Mesothelial cell of epicardium (in vitro differentiated cells): ENCODE measurements around the gene PCA3. TPM values are rescaled to one million over a fixed set of nuclear protein-coding genes. Genes with fewer than 3 reads are reported as not detected.

Experiments used
- DNase-seq, 2 experiments: peaks; one replicate each; pipeline ENCODE4 v3.0.0; 2021; ENCODE audit warnings: low spot score in 2 of 2; ENCODE audit not compliant: unreplicated experiment in 2 of 2
- H3K27ac Mint-ChIP-seq: 2 replicates; pipeline ENCODE4 v1.8.0; 2021; ENCODE audit warnings: mixed read lengths
- H3K27me3 Mint-ChIP-seq: 2 replicates; pipeline ENCODE4 v1.8.0; 2021; ENCODE audit warnings: low read depth, mixed read lengths
- H3K36me3 Mint-ChIP-seq: 2 replicates; pipeline ENCODE4 v1.8.0; 2021; ENCODE audit warnings: mixed read lengths
- H3K4me1 Mint-ChIP-seq: 2 replicates; pipeline ENCODE4 v1.8.0; 2021; ENCODE audit warnings: mixed read lengths
- H3K4me3 Mint-ChIP-seq: 2 replicates; pipeline ENCODE4 v1.8.0; 2021; ENCODE audit warnings: mild to moderate bottlenecking, moderate library complexity, mixed read lengths
- H3K9me3 Mint-ChIP-seq: 2 replicates; pipeline ENCODE4 v1.8.0; 2021; ENCODE audit warnings: mixed read lengths
- total RNA-seq: library from RNA; stranded (reverse); gene quantifications from 3 replicates; pipeline ENCODE4 v1.2.1, GENCODE V29; 2021
- TF ChIP-seq, protein P1 (sequence below): fragments of 200-600 bp; sonication (generic); IDR thresholded peaks from one replicate; pipeline ENCODE4 v1.5.0; 2021; ENCODE audit warnings: antibody characterized with exemption; ENCODE audit not compliant: unreplicated experiment

Gene PCA3
- total RNA-seq, 1 donor from 2014 or later = not detected

DNA sequence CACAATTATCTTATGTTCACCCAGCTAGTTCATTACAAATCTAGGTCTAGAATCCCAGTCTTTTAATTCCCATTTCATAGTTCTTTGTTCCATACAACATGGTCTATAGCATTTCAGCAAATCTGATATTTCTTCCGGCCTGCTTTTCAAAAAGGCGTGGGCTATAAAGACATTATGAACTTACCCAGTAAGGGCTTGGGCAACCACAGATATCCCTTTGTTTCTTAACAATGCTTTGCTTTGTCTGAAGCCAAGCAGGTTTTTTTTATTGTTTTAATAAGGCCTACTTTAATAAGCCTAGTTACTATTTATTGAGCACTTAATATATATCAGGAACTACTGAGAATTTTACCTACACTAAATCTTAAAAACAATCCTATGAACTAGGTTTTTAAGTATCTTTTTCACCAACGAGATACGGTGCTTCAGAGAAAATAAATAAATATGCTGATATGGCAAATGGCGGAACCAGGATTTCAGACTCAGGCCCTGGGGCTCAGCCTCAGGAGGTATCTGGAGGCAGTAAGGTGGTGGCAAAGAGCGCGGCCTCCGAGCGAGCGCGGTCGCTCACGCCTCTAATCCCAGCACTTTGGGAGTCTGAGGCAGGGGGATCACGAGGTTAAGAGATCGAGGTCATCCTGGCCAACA is 29.7 kb downstream of the PCA3 start:
- H3K27me3 Mint-ChIP-seq = no peaks in the 10 kb centered on the region
- H3K4me3 Mint-ChIP-seq = no peak overlapping the region
- H3K36me3 Mint-ChIP-seq = no peaks in the 10 kb centered on the region
- peaks cover 6% of the 10 kb centered on the region for H3K4me1 Mint-ChIP-seq
- no peaks in the 10 kb centered on the region for H3K9me3 Mint-ChIP-seq
- TF ChIP-seq, protein P1, sequence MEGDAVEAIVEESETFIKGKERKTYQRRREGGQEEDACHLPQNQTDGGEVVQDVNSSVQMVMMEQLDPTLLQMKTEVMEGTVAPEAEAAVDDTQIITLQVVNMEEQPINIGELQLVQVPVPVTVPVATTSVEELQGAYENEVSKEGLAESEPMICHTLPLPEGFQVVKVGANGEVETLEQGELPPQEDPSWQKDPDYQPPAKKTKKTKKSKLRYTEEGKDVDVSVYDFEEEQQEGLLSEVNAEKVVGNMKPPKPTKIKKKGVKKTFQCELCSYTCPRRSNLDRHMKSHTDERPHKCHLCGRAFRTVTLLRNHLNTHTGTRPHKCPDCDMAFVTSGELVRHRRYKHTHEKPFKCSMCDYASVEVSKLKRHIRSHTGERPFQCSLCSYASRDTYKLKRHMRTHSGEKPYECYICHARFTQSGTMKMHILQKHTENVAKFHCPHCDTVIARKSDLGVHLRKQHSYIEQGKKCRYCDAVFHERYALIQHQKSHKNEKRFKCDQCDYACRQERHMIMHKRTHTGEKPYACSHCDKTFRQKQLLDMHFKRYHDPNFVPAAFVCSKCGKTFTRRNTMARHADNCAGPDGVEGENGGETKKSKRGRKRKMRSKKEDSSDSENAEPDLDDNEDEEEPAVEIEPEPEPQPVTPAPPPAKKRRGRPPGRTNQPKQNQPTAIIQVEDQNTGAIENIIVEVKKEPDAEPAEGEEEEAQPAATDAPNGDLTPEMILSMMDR = no peak
- H3K27ac Mint-ChIP-seq = no peak overlapping the region
- no peak for DNase-seq

- Mint-ChIP-seq H3K4me1 (peaks cover 12% of the 10 kb centered on the region), H3K27me3 (no peaks in the 10 kb centered on the region), H3K36me3 (no peaks in the 10 kb centered on the region), H3K4me3 (no peak overlapping the region), H3K27ac (no peak overlapping the region), H3K9me3 (no peaks in the 10 kb centered on the region)
- DNase-seq = no peak
- TF ChIP-seq, protein P1 = no peak
Observed at GRCh38 chr9:76796296-76796695, 32.1 kb downstream of the PCA3 start.

DNA sequence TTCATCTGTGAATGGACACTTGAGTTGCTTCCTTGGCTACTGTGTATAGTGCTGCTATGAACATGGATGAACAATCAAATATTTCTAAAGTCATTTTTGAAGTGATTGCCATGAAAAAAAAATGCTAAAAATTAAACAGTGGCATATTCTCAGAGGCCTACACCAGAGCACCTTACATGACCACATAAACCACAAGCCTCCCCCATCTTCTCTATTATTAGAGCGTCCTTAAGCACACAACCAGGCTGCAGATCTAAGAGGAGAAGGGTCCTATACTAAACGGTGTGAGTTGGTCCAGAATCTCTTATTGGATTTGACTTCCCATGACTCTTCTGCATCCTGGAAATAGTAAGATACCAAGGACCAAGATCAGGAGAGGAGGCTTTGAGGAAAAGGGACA is 34.3 kb downstream of the PCA3 start:
- Mint-ChIP-seq H3K36me3 (no peaks in the 10 kb centered on the region), H3K27me3 (no peaks in the 10 kb centered on the region), H3K4me3 (no peak overlapping the region), H3K9me3 (no peaks in the 10 kb centered on the region), H3K4me1 (peaks cover 30% of the 10 kb centered on the region), H3K27ac (no peak overlapping the region)
- TF ChIP-seq, protein P1 = no peak
- DNase-seq = no peak

GRCh38 chr9:76799473-76799872 is 35.2 kb downstream of the PCA3 start:
- Mint-ChIP-seq H3K4me1 (peaks cover 39% of the 10 kb centered on the region), H3K4me3 (no peak overlapping the region), H3K27me3 (no peaks in the 10 kb centered on the region), H3K9me3 (no peaks in the 10 kb centered on the region), H3K27ac (no peak overlapping the region), H3K36me3 (no peaks in the 10 kb centered on the region)
- DNase-seq = no peak
- TF ChIP-seq, protein P1 = no peak

- TF ChIP-seq, protein P1 = no peak
- no peak overlapping the region for H3K27ac Mint-ChIP-seq
- H3K9me3 Mint-ChIP-seq = no peaks in the 10 kb centered on the region
- no peak for DNase-seq
- H3K4me1 Mint-ChIP-seq = peaks cover 46% of the 10 kb centered on the region
- no peak overlapping the region for H3K4me3 Mint-ChIP-seq
- no peaks in the 10 kb centered on the region for H3K27me3 Mint-ChIP-seq
- H3K36me3 Mint-ChIP-seq = no peaks in the 10 kb centered on the region
Observed at GRCh38 chr9:76800901-76801300, 36.7 kb downstream of the PCA3 start.

DNA sequence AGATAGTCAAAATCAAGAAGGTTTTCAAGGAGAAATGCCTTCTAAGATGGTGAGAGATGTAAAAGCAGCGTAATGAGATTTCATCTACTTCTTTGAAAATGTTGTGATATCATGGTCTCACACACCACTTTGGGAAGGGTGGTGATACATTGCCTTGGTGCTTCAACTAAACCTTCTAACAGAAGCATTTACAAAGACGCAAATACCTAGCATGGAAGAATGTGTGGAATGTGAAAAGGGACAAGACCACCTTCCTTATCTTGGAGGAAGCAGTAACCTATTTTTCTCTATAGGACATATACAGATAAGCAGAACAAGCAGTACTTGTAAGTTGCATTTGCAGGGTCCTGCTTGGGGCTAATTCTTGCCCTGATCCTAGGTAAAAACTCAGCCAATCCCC is 38.8 kb downstream of the PCA3 start:
- H3K27me3 Mint-ChIP-seq = no peaks in the 10 kb centered on the region
- peaks cover 39% of the 10 kb centered on the region for H3K4me1 Mint-ChIP-seq
- H3K9me3 Mint-ChIP-seq = no peaks in the 10 kb centered on the region
- H3K27ac Mint-ChIP-seq = peak overlapping the region; percentile 47
- TF ChIP-seq, protein P1 = no peak
- DNase-seq = no peak
- H3K36me3 Mint-ChIP-seq = no peaks in the 10 kb centered on the region
- H3K4me3 Mint-ChIP-seq = no peak overlapping the region
